ENCODE data around the gene FAM78B.
A peak's percentile ranks its signal among the peaks of the same experiment; 100 is the strongest.

Gene FAM78B

DNA sequence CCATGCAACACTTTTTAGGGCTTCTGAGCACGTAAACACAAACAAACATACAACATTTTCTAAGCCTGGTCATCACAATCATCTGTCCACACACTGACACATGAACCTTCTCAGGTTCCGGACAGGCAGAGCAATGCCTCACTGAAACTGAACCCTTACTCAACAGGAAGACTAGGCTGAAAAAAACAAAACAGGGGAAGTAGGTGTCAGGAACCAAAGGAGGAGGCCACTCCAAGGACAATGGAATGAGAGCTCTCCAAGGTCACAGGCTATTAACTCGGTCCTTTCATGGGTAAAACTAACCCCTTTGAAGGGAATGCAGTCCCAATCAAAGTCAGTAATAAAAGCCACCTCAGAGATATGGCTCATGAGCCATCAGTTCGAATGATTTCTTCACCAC is 76.6 kb downstream of the FAM78B start:
- Histone ChIP-seq H3K36me3 (ENCODE audit: insufficient read depth, low read length) (no peaks in the 10 kb centered on the region), H3K27me3 (ENCODE audit: insufficient read depth, low read length, poor library complexity, severe bottlenecking) (no peaks in the 10 kb centered on the region), H3K9me2 (replicated peaks; ENCODE audit: low read depth, low read length) (no peaks in the 10 kb centered on the region), H3K79me2 (ENCODE audit: insufficient read depth, low read length) (no peaks in the 10 kb centered on the region), H3K9ac (ENCODE audit: low read depth, low read length, poor library complexity, severe bottlenecking) (no peak overlapping the region), H4K20me1 (ENCODE audit: insufficient read depth, low read length, poor library complexity, severe bottlenecking) (no peaks in the 10 kb centered on the region), H3K4me3 (ENCODE audit: low read length, poor library complexity, severe bottlenecking) (no peak overlapping the region), H3K9me3 (ENCODE audit: insufficient read depth, low read depth, low read length) (no peaks in the 10 kb centered on the region), H3F3A (ENCODE audit: low read depth) (no peaks in the 10 kb centered on the region), H3K4me2 (ENCODE audit: low read depth, low read length, poor library complexity, severe bottlenecking) (peak overlapping the region; percentile 52), H3K4me1 (ENCODE audit: insufficient read depth, low read length, poor library complexity, severe bottlenecking) (peaks cover 13% of the 10 kb centered on the region), H2AFZ (ENCODE audit: low read length) (0 out of 2 replicates have a peak overlapping the region, but pooled peaks have one; percentile 4)
- TF ChIP-seq EZH2phosphoT487 (IDR thresholded peaks at IDR 0.05; ENCODE audit: borderline replicate concordance): no peak
- TF ChIP-seq, protein P1, sequence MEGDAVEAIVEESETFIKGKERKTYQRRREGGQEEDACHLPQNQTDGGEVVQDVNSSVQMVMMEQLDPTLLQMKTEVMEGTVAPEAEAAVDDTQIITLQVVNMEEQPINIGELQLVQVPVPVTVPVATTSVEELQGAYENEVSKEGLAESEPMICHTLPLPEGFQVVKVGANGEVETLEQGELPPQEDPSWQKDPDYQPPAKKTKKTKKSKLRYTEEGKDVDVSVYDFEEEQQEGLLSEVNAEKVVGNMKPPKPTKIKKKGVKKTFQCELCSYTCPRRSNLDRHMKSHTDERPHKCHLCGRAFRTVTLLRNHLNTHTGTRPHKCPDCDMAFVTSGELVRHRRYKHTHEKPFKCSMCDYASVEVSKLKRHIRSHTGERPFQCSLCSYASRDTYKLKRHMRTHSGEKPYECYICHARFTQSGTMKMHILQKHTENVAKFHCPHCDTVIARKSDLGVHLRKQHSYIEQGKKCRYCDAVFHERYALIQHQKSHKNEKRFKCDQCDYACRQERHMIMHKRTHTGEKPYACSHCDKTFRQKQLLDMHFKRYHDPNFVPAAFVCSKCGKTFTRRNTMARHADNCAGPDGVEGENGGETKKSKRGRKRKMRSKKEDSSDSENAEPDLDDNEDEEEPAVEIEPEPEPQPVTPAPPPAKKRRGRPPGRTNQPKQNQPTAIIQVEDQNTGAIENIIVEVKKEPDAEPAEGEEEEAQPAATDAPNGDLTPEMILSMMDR (conservative IDR thresholded peaks at IDR 0.05; ENCODE audit: low read length): no peak

- no peak for TF ChIP-seq EZH2phosphoT487 (IDR thresholded peaks at IDR 0.05; ENCODE audit: borderline replicate concordance)
- TF ChIP-seq, protein P1 (conservative IDR thresholded peaks at IDR 0.05; ENCODE audit: low read length): peak; percentile 52
- Histone ChIP-seq H3K9me3 (ENCODE audit: insufficient read depth, low read depth, low read length) (no peaks in the 10 kb centered on the region), H3K4me2 (ENCODE audit: low read depth, low read length, poor library complexity, severe bottlenecking) (peak overlapping the region; percentile 52), H3K9ac (ENCODE audit: low read depth, low read length, poor library complexity, severe bottlenecking) (no peak overlapping the region), H2AFZ (ENCODE audit: low read length) (peak overlapping the region; percentile 4; the same call in 1 of the 2 replicates), H3K4me1 (ENCODE audit: insufficient read depth, low read length, poor library complexity, severe bottlenecking) (peaks cover 13% of the 10 kb centered on the region), H4K20me1 (ENCODE audit: insufficient read depth, low read length, poor library complexity, severe bottlenecking) (no peaks in the 10 kb centered on the region), H3K4me3 (ENCODE audit: low read length, poor library complexity, severe bottlenecking) (peak overlapping the region; percentile 15), H3K79me2 (ENCODE audit: insufficient read depth, low read length) (no peaks in the 10 kb centered on the region), H3F3A (ENCODE audit: low read depth) (no peaks in the 10 kb centered on the region), H3K9me2 (replicated peaks; ENCODE audit: low read depth, low read length) (no peaks in the 10 kb centered on the region), H3K36me3 (ENCODE audit: insufficient read depth, low read length) (no peaks in the 10 kb centered on the region), H3K27me3 (ENCODE audit: insufficient read depth, low read length, poor library complexity, severe bottlenecking) (no peaks in the 10 kb centered on the region)
Measured at GRCh38 chr1:166089804-166090203, 77.0 kb downstream of the FAM78B start.

- H3F3A ChIP-seq (ENCODE audit: low read depth): no peaks in the 10 kb centered on the region
- no peaks in the 10 kb centered on the region for H4K20me1 ChIP-seq (ENCODE audit: insufficient read depth, low read length, poor library complexity, severe bottlenecking)
- no peaks in the 10 kb centered on the region for H3K36me3 ChIP-seq (ENCODE audit: insufficient read depth, low read length)
- no peak overlapping the region for H3K4me3 ChIP-seq (ENCODE audit: low read length, poor library complexity, severe bottlenecking)
- H3K9ac ChIP-seq (ENCODE audit: low read depth, low read length, poor library complexity, severe bottlenecking): no peak overlapping the region
- TF ChIP-seq EZH2phosphoT487 (IDR thresholded peaks at IDR 0.05; ENCODE audit: borderline replicate concordance): no peak
- TF ChIP-seq, protein P1 (conservative IDR thresholded peaks at IDR 0.05; ENCODE audit: low read length): no peak
- no peak overlapping the region for H3K4me2 ChIP-seq (ENCODE audit: low read depth, low read length, poor library complexity, severe bottlenecking)
- H2AFZ ChIP-seq (ENCODE audit: low read length): no peak overlapping the region
- no peaks in the 10 kb centered on the region for H3K79me2 ChIP-seq (ENCODE audit: insufficient read depth, low read length)
- no peaks in the 10 kb centered on the region for H3K9me2 ChIP-seq (replicated peaks; ENCODE audit: low read depth, low read length)
- no peaks in the 10 kb centered on the region for H3K27me3 ChIP-seq (ENCODE audit: insufficient read depth, low read length, poor library complexity, severe bottlenecking)
- H3K4me1 ChIP-seq (ENCODE audit: insufficient read depth, low read length, poor library complexity, severe bottlenecking): peaks cover 13% of the 10 kb centered on the region
- no peaks in the 10 kb centered on the region for H3K9me3 ChIP-seq (ENCODE audit: insufficient read depth, low read depth, low read length)
Measured at GRCh38 chr1:166088572-166088955, 78.2 kb downstream of the FAM78B start.
